HG03025 (cell line): ENCODE data around the gene GYG1.

Experiments used
- ATAC-seq: cut with Tn5 transposase; IDR thresholded peaks from one replicate; pipeline ENCODE4 v1.9.1; 2021; ENCODE audit warnings: mild to moderate bottlenecking, moderate library complexity; ENCODE audit not compliant: unreplicated experiment, low FRiP score

GYG1 gene

GRCh38 chr3:149015393-149015792 lies 24.1 kb downstream of the GYG1 start:
- no peak for ATAC-seq

- no peak for ATAC-seq
Measured at GRCh38 chr3:149016242-149016641, 24.9 kb downstream of the GYG1 start.

GRCh38 chr3:149016669-149017541 lies 25.6 kb downstream of the GYG1 start:
- ATAC-seq, result no peak

- ATAC-seq, result no peak
Measured at GRCh38 chr3:149018247-149018646, 26.9 kb downstream of the GYG1 start.

- ATAC-seq, result no peak
Measured at GRCh38 chr3:149019580-149019979, 28.2 kb downstream of the GYG1 start.

- no peak for ATAC-seq
Measured at GRCh38 chr3:149020196-149020838, 29.0 kb downstream of the GYG1 start.

- ATAC-seq, result no peak
Measured at GRCh38 chr3:149020839-149021252, 29.5 kb downstream of the GYG1 start.

- no peak for ATAC-seq
Measured at GRCh38 chr3:149021830-149022229, 30.5 kb downstream of the GYG1 start.

- no peak for ATAC-seq
Measured at GRCh38 chr3:149023951-149024350, 32.6 kb downstream of the GYG1 start.

- no peak for ATAC-seq
Measured at GRCh38 chr3:149026718-149027117, 35.4 kb downstream of the GYG1 start.

- no peak for ATAC-seq
Measured at GRCh38 chr3:149031096-149031495, 39.8 kb downstream of the GYG1 start.

- no peak for ATAC-seq
Measured at GRCh38 chr3:149037684-149038083, 46.3 kb downstream of the GYG1 start.

- no peak for ATAC-seq
Measured at GRCh38 chr3:149038322-149038721, 47.0 kb downstream of the GYG1 start.

GRCh38 chr3:149042789-149043386 lies 51.5 kb downstream of the GYG1 start:
- ATAC-seq, result peak; percentile 89

- no peak for ATAC-seq
Measured at GRCh38 chr3:149044339-149045083, 53.2 kb downstream of the GYG1 start.

- ATAC-seq, result no peak
Measured at GRCh38 chr3:149055575-149055974, 64.2 kb downstream of the GYG1 start.

GRCh38 chr3:149058198-149058597 lies 66.9 kb downstream of the GYG1 start:
- ATAC-seq, result no peak

- peak; percentile 90 for ATAC-seq
Measured at GRCh38 chr3:149058602-149059001, 67.3 kb downstream of the GYG1 start.

- no peak for ATAC-seq
Measured at GRCh38 chr3:149061776-149062175, 70.4 kb downstream of the GYG1 start.

GRCh38 chr3:149067883-149068282 lies 76.5 kb downstream of the GYG1 start:
- no peak for ATAC-seq
